HG03175 (cell line): ENCODE results near the gene TMTC2.
"Not testable (repeated sequence)": the region's sequence is repeated elsewhere in the genome, so short reads cannot be mapped to it uniquely, and the experiment has no call there.

ENCODE experiments used
- ATAC-seq: cut with Tn5 transposase; IDR thresholded peaks from one replicate; pipeline ENCODE4 v1.9.1; 2021; ENCODE audit warnings: mild to moderate bottlenecking, moderate library complexity; ENCODE audit not compliant: unreplicated experiment

TMTC2 gene

GRCh38 chr12:82783435-82783834, 96.7 kb downstream of the TMTC2 start:
- no peak for ATAC-seq

- no peak for ATAC-seq
Observed at GRCh38 chr12:82787016-82787415, 100.3 kb downstream of the TMTC2 start.

GRCh38 chr12:82788594-82788993, 101.9 kb downstream of the TMTC2 start:
- no peak for ATAC-seq

GRCh38 chr12:82789674-82790073, 103.0 kb downstream of the TMTC2 start:
- no peak for ATAC-seq

- no peak for ATAC-seq
Observed at GRCh38 chr12:82793751-82794281, 107.1 kb downstream of the TMTC2 start.

GRCh38 chr12:82797480-82797879, 110.8 kb downstream of the TMTC2 start:
- ATAC-seq: no peak

- ATAC-seq: no peak
Observed at GRCh38 chr12:82800185-82800584, 113.5 kb downstream of the TMTC2 start.

GRCh38 chr12:82801951-82802610, 115.4 kb downstream of the TMTC2 start:
- no peak for ATAC-seq

GRCh38 chr12:82803201-82803600, 116.5 kb downstream of the TMTC2 start:
- no peak for ATAC-seq

- ATAC-seq: no peak
Observed at GRCh38 chr12:82804601-82805000, 117.9 kb downstream of the TMTC2 start.

GRCh38 chr12:82805004-82805403, 118.3 kb downstream of the TMTC2 start:
- ATAC-seq: not testable (repeated sequence)

GRCh38 chr12:82805812-82806497, 119.2 kb downstream of the TMTC2 start:
- ATAC-seq: no peak

GRCh38 chr12:82807132-82807737, 120.5 kb downstream of the TMTC2 start:
- no peak for ATAC-seq

- ATAC-seq: no peak
Observed at GRCh38 chr12:82810568-82810967, 123.9 kb downstream of the TMTC2 start.

- ATAC-seq: no peak
Observed at GRCh38 chr12:82817368-82817767, 130.7 kb downstream of the TMTC2 start.

- ATAC-seq: no peak
Observed at GRCh38 chr12:82818271-82819035, 131.7 kb downstream of the TMTC2 start.

GRCh38 chr12:82826505-82826904, 139.8 kb downstream of the TMTC2 start:
- ATAC-seq: no peak

- no peak for ATAC-seq
Observed at GRCh38 chr12:82832096-82832495, 145.4 kb downstream of the TMTC2 start.

- no peak for ATAC-seq
Observed at GRCh38 chr12:82832981-82833380, 146.3 kb downstream of the TMTC2 start.

- ATAC-seq: no peak
Observed at GRCh38 chr12:82833481-82833880, 146.8 kb downstream of the TMTC2 start.

GRCh38 chr12:82835217-82835616, 148.5 kb downstream of the TMTC2 start:
- ATAC-seq: no peak
